Activated naive CD4-positive, alpha-beta T cell treated with anti-CD3 and anti-CD28 coated beads, Interleukin-2, amount 10 ng/mL, durations not matched to agents 7 days and 5 days (primary cell): ENCODE results near the gene DRD5.
A peak's percentile ranks its signal among the peaks of the same experiment; 100 is the strongest.
"Not testable (repeated sequence)": the region's sequence is repeated elsewhere in the genome, so short reads cannot be mapped to it uniquely, and the experiment has no call there.

Source experiments
- CTCF ChIA-PET: fragments of 350-600 bp; sonication (Branson Sonifier 250); formaldehyde crosslinking; loops from one replicate; lab custom pipeline; 2021; ENCODE audit warnings: antibody characterized with exemption; lab: Charles Lee
- DNase-seq: peaks from one replicate; pipeline ENCODE4 v3.0.0-alpha.2; 2020
- H3K27ac Mint-ChIP-seq: one replicate; pipeline ENCODE4 v1.8.0; 2021; ENCODE audit warnings: mild to moderate bottlenecking, moderate library complexity, mixed read lengths
- H3K27me3 Mint-ChIP-seq: one replicate; pipeline ENCODE4 v1.8.0; 2021; ENCODE audit warnings: mild to moderate bottlenecking, mixed read lengths
- H3K36me3 Mint-ChIP-seq: one replicate; pipeline ENCODE4 v1.8.0; 2021; ENCODE audit warnings: mixed read lengths
- H3K4me1 Mint-ChIP-seq: one replicate; pipeline ENCODE4 v1.8.0; 2021; ENCODE audit warnings: mixed read lengths
- H3K4me3 Mint-ChIP-seq: one replicate; pipeline ENCODE4 v1.8.0; 2021; ENCODE audit warnings: mild to moderate bottlenecking, moderate library complexity, mixed read lengths
- H3K9me3 Mint-ChIP-seq: one replicate; pipeline ENCODE4 v1.8.0; 2021; ENCODE audit warnings: mixed read lengths

The DRD5 gene

DNA sequence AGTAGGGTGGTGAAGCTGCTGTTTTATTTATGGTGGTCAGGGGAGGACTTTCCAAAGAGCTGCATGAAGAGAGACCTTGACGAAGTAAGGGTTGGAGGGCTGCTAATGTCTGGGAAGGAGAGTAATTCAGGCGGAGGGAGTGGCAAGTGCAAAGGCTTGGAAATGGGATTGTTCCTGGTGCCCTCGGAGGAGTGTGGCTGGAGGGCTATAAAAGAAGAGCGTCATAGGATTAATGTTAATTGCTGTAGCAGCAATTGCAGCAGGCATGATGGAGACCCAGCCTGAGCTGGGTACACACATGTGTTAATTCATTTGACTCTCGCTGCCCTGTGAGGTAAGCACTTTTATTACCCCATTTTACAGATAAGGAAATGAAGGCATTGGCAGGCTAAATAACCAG lies 4.5 kb downstream of the DRD5 start:
- H3K27ac Mint-ChIP-seq, H3K4me1 Mint-ChIP-seq, DNase-seq, H3K36me3 Mint-ChIP-seq, H3K9me3 Mint-ChIP-seq, CTCF ChIA-PET, H3K4me3 Mint-ChIP-seq: not testable (repeated sequence)
- peaks cover 46% of the 10 kb centered on the region for H3K27me3 Mint-ChIP-seq

GRCh38 chr4:9792381-9792780 lies 10.9 kb downstream of the DRD5 start:
- CTCF ChIA-PET, result no interaction called here
- no peaks in the 10 kb centered on the region for H3K4me1 Mint-ChIP-seq
- no peak for DNase-seq

GRCh38 chr4:9796641-9797040 lies 15.2 kb downstream of the DRD5 start:
- H3K36me3 Mint-ChIP-seq, H3K27ac Mint-ChIP-seq, CTCF ChIA-PET, H3K4me1 Mint-ChIP-seq, H3K4me3 Mint-ChIP-seq, H3K9me3 Mint-ChIP-seq, DNase-seq: not testable (repeated sequence)
- H3K27me3 Mint-ChIP-seq, result peaks cover 17% of the 10 kb centered on the region

More at GRCh38 chr4:9792381-9792780, 10.9 kb downstream of the DRD5 start:
- Mint-ChIP-seq H3K27me3 (peaks cover 23% of the 10 kb centered on the region), H3K4me3 (no peak overlapping the region), H3K27ac (no peak overlapping the region), H3K9me3 (no peaks in the 10 kb centered on the region), H3K36me3 (no peaks in the 10 kb centered on the region)

DNA sequence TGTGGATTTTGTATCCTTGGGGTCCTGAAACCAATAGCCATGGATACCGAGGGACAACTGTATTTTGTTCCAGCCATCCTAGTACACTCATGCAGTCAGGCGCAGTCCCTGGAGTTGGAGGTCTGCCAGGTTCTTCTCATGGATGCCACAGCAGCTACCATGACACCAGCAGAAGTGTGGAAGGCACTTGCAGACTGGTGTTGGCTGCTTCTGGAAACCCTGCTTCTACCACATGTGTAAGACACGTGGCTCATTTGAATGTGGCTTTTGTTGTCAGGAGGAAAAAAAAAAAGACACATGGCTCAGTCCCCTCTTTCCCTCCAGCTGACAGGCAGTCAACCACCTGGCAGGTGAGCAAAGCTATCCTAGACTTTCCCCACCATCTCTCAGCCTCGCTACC lies 19.4 kb downstream of the DRD5 start:
- no peaks in the 10 kb centered on the region for H3K36me3 Mint-ChIP-seq
- DNase-seq, result no peak
- no peaks in the 10 kb centered on the region for H3K9me3 Mint-ChIP-seq
- CTCF ChIA-PET, result interaction anchor here (1.6 kb wide), 2 partner anchors 36 to 96 kb away, joined by 3 to 4 read pairs; no protein-coding TSS in a partner anchor
- H3K4me3 Mint-ChIP-seq, result no peak overlapping the region
- H3K4me1 Mint-ChIP-seq, result no peaks in the 10 kb centered on the region
- H3K27me3 Mint-ChIP-seq, result peaks cover 34% of the 10 kb centered on the region
- H3K27ac Mint-ChIP-seq, result no peak overlapping the region

DNA sequence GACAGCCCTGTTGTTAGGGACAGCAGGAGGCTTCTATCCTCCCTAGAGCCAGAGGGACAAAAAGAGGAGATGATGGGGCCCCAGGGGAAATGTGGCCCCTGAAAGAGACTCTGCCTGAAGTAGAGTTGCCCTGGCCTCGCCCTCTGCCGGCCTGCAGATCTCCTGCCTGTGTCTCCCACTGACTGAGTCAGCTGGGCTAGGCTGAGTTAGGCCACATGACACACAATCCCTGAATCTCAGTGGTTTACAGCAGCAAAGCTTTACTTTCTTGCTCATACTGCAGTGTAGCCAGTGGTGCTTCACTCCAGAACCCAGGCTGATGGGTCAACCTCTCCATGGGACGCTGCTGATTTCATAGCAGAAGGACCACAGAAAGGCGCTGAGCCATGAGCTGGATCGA lies 23.5 kb downstream of the DRD5 start:
- no peaks in the 10 kb centered on the region for H3K4me1 Mint-ChIP-seq
- no peaks in the 10 kb centered on the region for H3K36me3 Mint-ChIP-seq
- CTCF ChIA-PET, result interaction anchor here (0.6 kb wide), 1 partner anchor 73 kb away, joined by 3 read pairs; no protein-coding TSS in a partner anchor
- no peaks in the 10 kb centered on the region for H3K9me3 Mint-ChIP-seq
- no peak for DNase-seq
- no peak overlapping the region for H3K4me3 Mint-ChIP-seq
- H3K27me3 Mint-ChIP-seq, result peaks cover 33% of the 10 kb centered on the region
- H3K27ac Mint-ChIP-seq, result no peak overlapping the region

GRCh38 chr4:9808077-9808476 lies 26.6 kb downstream of the DRD5 start:
- H3K4me3 Mint-ChIP-seq, result no peak overlapping the region
- CTCF ChIA-PET, result no interaction called here
- H3K36me3 Mint-ChIP-seq, result no peaks in the 10 kb centered on the region
- DNase-seq, result no peak
- H3K27me3 Mint-ChIP-seq, result peaks cover 29% of the 10 kb centered on the region
- H3K27ac Mint-ChIP-seq, result no peak overlapping the region
- no peaks in the 10 kb centered on the region for H3K9me3 Mint-ChIP-seq
- peaks cover 6% of the 10 kb centered on the region for H3K4me1 Mint-ChIP-seq

GRCh38 chr4:9811806-9812205 lies 30.4 kb downstream of the DRD5 start:
- Mint-ChIP-seq H3K36me3 (no peaks in the 10 kb centered on the region), H3K4me3 (no peak overlapping the region), H3K27ac (no peak overlapping the region), H3K27me3 (peaks cover 20% of the 10 kb centered on the region), H3K4me1 (peaks cover 9% of the 10 kb centered on the region), H3K9me3 (no peaks in the 10 kb centered on the region)
- DNase-seq, result no peak
- CTCF ChIA-PET, result no interaction called here

DNA sequence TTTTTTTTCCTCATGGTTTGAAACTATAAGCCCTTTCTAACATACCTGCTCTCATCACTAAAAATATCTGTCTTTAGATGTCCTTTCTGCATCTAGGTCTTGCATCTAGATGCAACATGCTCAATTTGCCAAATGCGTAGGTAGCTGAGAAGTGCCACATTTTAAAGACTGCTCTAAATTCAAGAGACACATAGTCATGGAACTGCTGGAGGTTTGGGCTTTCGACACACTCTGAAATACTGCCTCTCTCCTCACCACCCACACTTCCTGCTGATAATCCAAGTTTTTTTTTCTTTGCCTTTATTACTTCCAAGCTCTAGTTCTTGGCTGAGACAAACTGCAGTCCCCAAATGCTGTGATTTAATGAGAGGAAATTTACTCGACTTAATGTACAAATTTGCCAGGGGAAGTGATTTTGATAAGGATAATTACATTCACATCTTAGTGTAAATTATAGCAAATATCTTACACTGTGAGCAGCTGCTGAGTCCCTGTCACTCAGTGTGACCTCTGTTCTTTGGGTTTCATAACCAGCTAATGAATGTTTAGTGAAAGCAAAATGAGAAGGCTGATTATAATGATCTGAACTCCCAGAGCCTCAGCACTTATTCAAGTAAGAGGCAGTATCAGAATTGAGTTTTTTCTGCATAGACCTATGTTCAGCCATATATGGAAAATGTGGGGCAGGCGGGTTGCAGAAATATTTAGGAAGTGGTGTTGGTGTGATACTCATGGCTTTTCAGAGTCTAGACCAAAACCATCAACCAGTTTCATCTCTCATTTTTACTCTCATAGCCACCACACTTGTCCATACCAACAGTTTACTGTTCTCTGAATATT lies 31.3 kb downstream of the DRD5 start:
- no peak for DNase-seq
- Mint-ChIP-seq H3K27ac (no peak overlapping the region), H3K27me3 (peaks cover 23% of the 10 kb centered on the region)

DNA sequence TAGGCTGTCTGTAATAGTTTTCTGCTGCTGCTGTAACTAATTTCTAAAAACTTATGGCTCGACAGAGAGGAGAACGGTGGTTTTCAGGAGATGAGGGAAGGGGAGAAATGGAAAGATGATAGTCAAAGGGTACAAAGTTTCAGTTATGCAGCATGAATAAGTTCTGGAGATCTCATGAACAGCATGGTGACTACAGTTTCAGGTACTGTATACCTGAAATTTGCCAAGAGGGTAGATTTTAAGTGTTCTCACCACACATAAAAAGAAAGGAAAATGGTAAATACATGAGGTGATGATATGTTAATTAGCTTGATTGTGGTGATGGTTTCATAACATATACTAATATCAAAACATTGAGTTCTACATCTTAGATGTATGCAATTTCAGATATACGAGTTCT lies 34.9 kb downstream of the DRD5 start:
- no peaks in the 10 kb centered on the region for H3K9me3 Mint-ChIP-seq
- H3K27me3 Mint-ChIP-seq, result peaks cover 21% of the 10 kb centered on the region
- CTCF ChIA-PET, result no interaction called here
- no peak overlapping the region for H3K4me3 Mint-ChIP-seq
- H3K4me1 Mint-ChIP-seq, result peaks cover 9% of the 10 kb centered on the region
- H3K36me3 Mint-ChIP-seq, result no peaks in the 10 kb centered on the region
- no peak overlapping the region for H3K27ac Mint-ChIP-seq
- no peak for DNase-seq

More for the DNA sequence above, 31.3 kb downstream of the DRD5 start:
- peaks cover 9% of the 10 kb centered on the region for H3K4me1 Mint-ChIP-seq
- no peaks in the 10 kb centered on the region for H3K36me3 Mint-ChIP-seq
- no peak overlapping the region for H3K4me3 Mint-ChIP-seq
- CTCF ChIA-PET, result no interaction called here
- H3K9me3 Mint-ChIP-seq, result no peaks in the 10 kb centered on the region

DNA sequence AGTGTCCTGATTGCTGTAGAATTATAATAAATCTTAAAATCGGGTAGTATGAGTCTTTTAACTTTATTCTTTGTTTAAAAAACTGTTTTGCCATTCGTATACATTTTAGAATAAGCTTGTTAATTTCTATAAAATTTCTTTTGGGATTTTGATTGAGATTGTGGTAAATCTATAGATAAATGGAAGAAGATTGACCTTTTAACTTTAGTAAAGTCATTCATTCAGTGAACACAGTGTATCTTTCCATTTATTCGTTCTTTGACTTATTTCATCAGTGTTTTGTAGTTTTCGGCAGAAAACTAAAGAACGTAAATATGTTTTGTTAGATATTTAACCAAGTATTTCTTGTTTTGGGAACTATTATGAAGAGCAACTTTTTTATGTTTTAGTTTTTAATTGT lies 38.9 kb downstream of the DRD5 start:
- H3K27ac Mint-ChIP-seq, result no peak overlapping the region

DNA sequence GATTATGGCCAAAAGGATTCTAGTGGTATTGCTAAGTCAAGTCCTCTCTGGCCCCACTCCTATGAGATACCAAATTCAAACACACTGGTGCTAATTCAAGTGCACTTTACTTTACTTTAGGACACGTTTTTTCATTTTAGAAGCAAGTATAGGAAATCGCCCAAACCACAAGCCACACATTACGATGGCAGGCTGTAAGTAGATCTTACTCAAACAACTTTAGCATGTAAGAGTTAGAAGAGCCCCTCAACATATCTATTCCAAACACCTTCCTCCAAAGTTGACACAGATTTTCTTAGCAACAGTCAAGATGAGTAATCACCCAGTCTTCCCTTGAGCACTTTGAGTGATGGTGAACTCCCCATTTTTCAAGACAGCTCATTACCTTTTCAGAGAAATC lies 43.6 kb downstream of the DRD5 start:
- DNase-seq, result peak; percentile 55
- peak overlapping the region; percentile 38 for H3K27ac Mint-ChIP-seq
- H3K27me3 Mint-ChIP-seq, result peaks cover 8% of the 10 kb centered on the region
- no peak overlapping the region for H3K4me3 Mint-ChIP-seq
- CTCF ChIA-PET, result interaction anchor here (1.2 kb wide), 1 partner anchor 190 kb away, joined by 3 read pairs; no protein-coding TSS in a partner anchor
- peaks cover 16% of the 10 kb centered on the region for H3K4me1 Mint-ChIP-seq
- no peaks in the 10 kb centered on the region for H3K36me3 Mint-ChIP-seq
- no peaks in the 10 kb centered on the region for H3K9me3 Mint-ChIP-seq

More for the DNA sequence above, 38.9 kb downstream of the DRD5 start:
- Mint-ChIP-seq H3K9me3 (no peaks in the 10 kb centered on the region), H3K36me3 (no peaks in the 10 kb centered on the region), H3K27me3 (peaks cover 17% of the 10 kb centered on the region), H3K4me3 (no peak overlapping the region), H3K4me1 (peaks cover 11% of the 10 kb centered on the region)
- CTCF ChIA-PET, result no interaction called here
- no peak for DNase-seq

- no peak for DNase-seq
- CTCF ChIA-PET, result interaction anchor here (1.0 kb wide), 1 partner anchor 61 kb away, joined by 3 read pairs; no protein-coding TSS in a partner anchor
- H3K27ac Mint-ChIP-seq, result no peak overlapping the region
- H3K27me3 Mint-ChIP-seq, result peaks cover 4% of the 10 kb centered on the region
- peaks cover 16% of the 10 kb centered on the region for H3K4me1 Mint-ChIP-seq
- H3K36me3 Mint-ChIP-seq, result no peaks in the 10 kb centered on the region
- H3K9me3 Mint-ChIP-seq, result no peaks in the 10 kb centered on the region
- H3K4me3 Mint-ChIP-seq, result no peak overlapping the region
Observed at GRCh38 chr4:9826551-9826950, 45.1 kb downstream of the DRD5 start.

- Mint-ChIP-seq H3K4me1 (no peaks in the 10 kb centered on the region), H3K27ac (no peak overlapping the region)
- CTCF ChIA-PET, result no interaction called here
Observed at GRCh38 chr4:9832640-9833039, 51.2 kb downstream of the DRD5 start.

DNA sequence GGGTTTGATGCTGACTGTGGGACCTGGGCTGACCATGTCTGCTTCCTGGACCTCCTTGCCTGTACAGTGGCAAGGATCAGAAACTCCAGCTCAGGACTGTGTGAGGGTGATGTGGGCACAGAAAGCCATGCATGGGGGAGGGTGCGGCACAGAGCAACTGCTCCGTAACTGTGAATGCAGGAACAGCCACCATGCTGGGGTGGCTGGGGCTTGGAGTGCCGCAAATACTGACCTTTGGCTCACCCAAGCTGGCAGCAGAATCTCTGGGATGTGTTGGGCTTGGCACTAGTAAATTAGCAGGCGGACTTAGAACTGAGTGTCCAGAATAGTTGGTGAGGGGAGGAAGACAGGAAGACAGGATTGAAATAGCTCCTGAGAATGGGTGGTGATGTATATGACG lies 52.0 kb downstream of the DRD5 start:
- Mint-ChIP-seq H3K36me3 (no peaks in the 10 kb centered on the region), H3K4me1 (no peaks in the 10 kb centered on the region), H3K27ac (no peak overlapping the region), H3K9me3 (no peaks in the 10 kb centered on the region), H3K27me3 (peaks cover 10% of the 10 kb centered on the region), H3K4me3 (no peak overlapping the region)
- CTCF ChIA-PET, result no interaction called here
- no peak for DNase-seq

More at GRCh38 chr4:9832640-9833039, 51.2 kb downstream of the DRD5 start:
- Mint-ChIP-seq H3K36me3 (no peaks in the 10 kb centered on the region), H3K9me3 (no peaks in the 10 kb centered on the region), H3K27me3 (peaks cover 10% of the 10 kb centered on the region), H3K4me3 (no peak overlapping the region)
- no peak for DNase-seq
